ENCODE results near the gene FZD10. TPM values are rescaled to one million over a fixed set of nuclear protein-coding genes. Genes with fewer than 3 reads are reported as not detected.

Gene FZD10
- total RNA-seq, 6 experiments from 2014 or later = not detected

- Histone ChIP-seq H3K27me3 (no peaks in the 10 kb centered on the region), H3K4me3 (no peak overlapping the region), H3K27ac (no peak overlapping the region), H3K9me3 (no peaks in the 10 kb centered on the region), H3K36me3 (no peaks in the 10 kb centered on the region), H3K4me1 (no peaks in the 10 kb centered on the region)
- intact Hi-C loops (cut with DNase I) = no loop called here
- 75% methylated on average over 5 of the region's 6 CpGs for WGBS (ENCODE audit: insufficient coverage, low coverage, low lambda C conversion rate, missing lambda C conversion rate)
- DNase-seq (no peak), ATAC-seq (no peak)
- TF ChIP-seq POLR2A (IDR thresholded peaks at IDR 0.05) (no peak), CTCF (IDR thresholded peaks at IDR 0.05) (no peak)
These were observed 39.9 kb downstream of the FZD10 start for GRCh38 chr12:130202201-130202600.

GRCh38 chr12:130203151-130203550, 40.9 kb downstream of the FZD10 start:
- DNase-seq (no peak), ATAC-seq (no peak)
- no peak for TF ChIP-seq CTCF (IDR thresholded peaks at IDR 0.05)
- no peak for TF ChIP-seq POLR2A (IDR thresholded peaks at IDR 0.05)
- Histone ChIP-seq H3K27me3 (no peaks in the 10 kb centered on the region), H3K9me3 (no peaks in the 10 kb centered on the region), H3K36me3 (no peaks in the 10 kb centered on the region), H3K27ac (no peak overlapping the region), H3K4me3 (no peak overlapping the region), H3K4me1 (no peaks in the 10 kb centered on the region)
- WGBS (ENCODE audit: insufficient coverage, low coverage, low lambda C conversion rate, missing lambda C conversion rate) = 46% methylated on average over 7 of the region's 11 CpGs
- intact Hi-C loops (cut with DNase I) = no loop called here

- Histone ChIP-seq H3K36me3 (no peaks in the 10 kb centered on the region), H3K27ac (no peak overlapping the region), H3K27me3 (no peaks in the 10 kb centered on the region), H3K4me1 (no peaks in the 10 kb centered on the region), H3K4me3 (no peak overlapping the region), H3K9me3 (no peaks in the 10 kb centered on the region)
- TF ChIP-seq POLR2A (IDR thresholded peaks at IDR 0.05) = no peak
- no peak for TF ChIP-seq CTCF (IDR thresholded peaks at IDR 0.05)
- DNase-seq (no peak), ATAC-seq (no peak)
- intact Hi-C loops (cut with DNase I) = no loop called here
- 43% methylated on average over 8 of the region's 12 CpGs for WGBS (ENCODE audit: insufficient coverage, low coverage, low lambda C conversion rate, missing lambda C conversion rate)
These were observed 42.3 kb downstream of the FZD10 start for GRCh38 chr12:130204541-130204953.

- no peaks in the 10 kb centered on the region for H3K4me1 ChIP-seq
- no peaks in the 10 kb centered on the region for H3K9me3 ChIP-seq
- no peaks in the 10 kb centered on the region for H3K36me3 ChIP-seq
- DNase-seq = no peak
- TF ChIP-seq POLR2A (IDR thresholded peaks at IDR 0.05) = no peak
- no peak for TF ChIP-seq CTCF (IDR thresholded peaks at IDR 0.05)
- H3K27me3 ChIP-seq = no peaks in the 10 kb centered on the region
- H3K27ac ChIP-seq = no peak overlapping the region
- no peak for ATAC-seq
- intact Hi-C loops (cut with DNase I) = no loop called here
- WGBS (ENCODE audit: insufficient coverage, low coverage, low lambda C conversion rate, missing lambda C conversion rate) = 43% methylated on average over 3 of the region's 6 CpGs
- H3K4me3 ChIP-seq = no peak overlapping the region
These were observed 43.2 kb downstream of the FZD10 start for GRCh38 chr12:130205495-130205894.

GRCh38 chr12:130212384-130212989, 50.2 kb downstream of the FZD10 start:
- no peak for DNase-seq
- no peaks in the 10 kb centered on the region for H3K36me3 ChIP-seq
- no peak for TF ChIP-seq CTCF (IDR thresholded peaks at IDR 0.05)
- TF ChIP-seq POLR2A (IDR thresholded peaks at IDR 0.05) = no peak
- WGBS (ENCODE audit: insufficient coverage, low coverage, low lambda C conversion rate, missing lambda C conversion rate) = 41% methylated on average over 9 of the region's 9 CpGs
- ATAC-seq = no peak
- H3K27ac ChIP-seq = no peak overlapping the region
- no peaks in the 10 kb centered on the region for H3K27me3 ChIP-seq
- H3K4me1 ChIP-seq = no peaks in the 10 kb centered on the region
- no peak overlapping the region for H3K4me3 ChIP-seq
- H3K9me3 ChIP-seq = no peaks in the 10 kb centered on the region
- intact Hi-C loops (cut with DNase I) = no loop called here

Data from right lobe of liver (tissue), 6 donors.